Measurements from ENCODE around the gene EFHD2.
"Not testable (repeated sequence)": the region's sequence is repeated elsewhere in the genome, so short reads cannot be mapped to it uniquely, and the experiment has no call there.

The EFHD2 gene

DNA sequence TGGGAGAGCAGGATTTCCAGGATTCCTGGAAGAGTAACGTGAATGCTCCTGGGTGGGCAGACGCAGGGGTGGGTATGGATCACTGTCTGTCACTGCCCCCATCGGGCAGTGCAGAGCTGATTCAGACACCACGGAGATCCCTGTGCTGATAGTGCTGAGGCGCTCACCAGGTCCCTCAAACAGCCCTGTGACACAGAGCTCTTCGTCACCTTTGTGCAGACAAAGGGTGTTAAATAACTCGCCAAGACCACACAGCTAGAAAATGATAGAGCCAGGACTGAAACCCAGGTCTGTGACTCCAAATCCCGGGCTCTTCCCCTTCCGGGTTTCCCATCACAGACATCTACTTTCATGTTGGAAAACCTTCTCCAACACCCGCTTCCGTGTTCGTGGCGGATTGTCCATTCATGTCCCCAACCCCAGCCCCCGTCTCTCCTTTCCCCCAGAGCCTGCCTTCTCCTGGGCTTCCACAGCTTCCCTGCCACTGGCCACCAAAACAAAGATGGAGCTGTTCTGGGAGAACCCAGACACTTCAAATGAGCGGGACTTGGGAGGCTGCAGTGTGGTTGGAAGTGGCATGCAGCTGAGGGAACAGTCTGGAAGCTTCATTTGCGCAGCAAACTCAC, 2.6 kb downstream of the EFHD2 start:
- DNase-seq, result no peak

DNA sequence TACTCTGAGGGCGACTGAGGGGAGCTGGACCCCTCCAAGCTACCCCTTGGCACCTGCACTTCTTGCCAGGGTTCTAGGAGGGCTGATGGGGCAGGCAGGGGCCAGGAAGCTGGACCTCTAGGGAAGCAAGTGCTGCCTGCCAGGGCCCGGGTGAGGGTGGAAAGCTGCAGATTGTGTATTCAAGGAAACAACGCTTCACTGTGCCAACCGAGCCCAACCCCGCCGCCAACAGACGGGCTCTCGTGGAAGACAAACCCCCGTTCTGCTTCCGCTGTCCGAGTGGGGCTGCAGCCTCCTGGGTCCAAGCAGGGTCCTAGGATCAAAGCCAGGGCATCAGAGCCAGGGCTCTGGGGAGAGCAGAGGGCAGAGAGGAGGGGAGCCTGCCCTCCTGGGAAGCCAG, 3.2 kb downstream of the EFHD2 start:
- DNase-seq, result no peak

- DNase-seq, result no peak
Measured at GRCh38 chr1:15413563-15414444, 4.1 kb downstream of the EFHD2 start.

DNA sequence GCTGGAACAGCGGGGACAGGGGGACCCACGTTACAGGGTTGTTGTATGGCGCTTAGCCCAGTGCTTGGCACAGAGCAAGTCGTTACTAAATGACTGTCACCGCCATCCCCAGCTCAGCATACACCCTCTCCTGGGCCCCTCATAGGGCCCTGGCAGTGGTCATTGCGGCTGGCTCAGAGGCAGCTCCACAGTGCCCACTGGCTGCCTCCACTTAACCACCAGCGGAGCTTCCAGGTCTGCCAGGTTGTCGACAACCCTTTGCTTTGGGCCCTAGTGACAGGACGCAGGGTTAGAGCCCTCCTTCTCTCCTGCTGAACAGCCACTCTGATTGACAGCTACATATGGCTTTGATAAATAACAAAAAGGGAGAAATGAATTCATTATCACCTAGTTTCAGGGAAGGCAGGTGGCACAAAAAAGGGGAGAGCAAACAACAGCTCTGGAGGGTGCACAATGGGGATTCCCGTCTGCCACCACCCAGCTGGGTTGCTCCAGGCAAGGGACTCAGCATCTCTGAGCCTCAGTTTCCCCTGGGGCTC, 4.8 kb downstream of the EFHD2 start:
- no peak for DNase-seq

- peak in 1 of 4 experiments; percentile 20 for DNase-seq
Measured at GRCh38 chr1:15417059-15417934, 7.6 kb downstream of the EFHD2 start.

- no peak for DNase-seq
Measured at GRCh38 chr1:15418806-15419515, 9.3 kb downstream of the EFHD2 start.

DNA sequence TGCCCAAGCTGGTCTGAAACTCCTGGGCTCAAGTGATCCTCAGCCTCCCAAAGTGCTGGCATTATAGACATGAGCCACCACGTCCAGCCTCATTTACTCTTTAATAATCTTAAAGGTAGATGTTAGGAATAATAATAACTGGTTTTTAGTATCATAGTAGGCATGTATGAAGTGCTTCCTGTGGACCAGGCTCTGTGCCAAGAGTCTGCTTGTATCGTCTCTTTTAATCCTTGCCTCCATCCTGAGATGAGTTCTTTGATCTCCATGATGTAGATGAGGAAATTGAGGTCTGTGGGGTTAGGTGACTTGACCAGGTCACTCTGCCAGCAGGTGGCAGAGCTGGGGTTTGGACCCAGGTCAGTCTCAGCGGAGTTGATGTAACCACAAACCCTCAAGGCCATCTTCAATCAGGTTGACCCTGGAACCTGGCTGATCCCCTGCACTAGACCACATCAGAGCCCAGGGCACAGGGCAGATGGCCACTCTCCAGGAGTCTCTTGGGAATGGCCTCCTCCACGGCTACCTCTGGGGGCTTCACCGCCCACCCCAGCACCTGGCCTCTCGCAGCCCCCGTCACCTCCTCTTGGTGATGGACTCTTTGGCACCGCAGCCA, 11.3 kb downstream of the EFHD2 start:
- no peak for DNase-seq

GRCh38 chr1:15422871-15423270, 13.2 kb downstream of the EFHD2 start:
- no peak for DNase-seq

GRCh38 chr1:15423355-15424077, 13.8 kb downstream of the EFHD2 start:
- DNase-seq, result no peak

GRCh38 chr1:15424146-15424667, 14.5 kb downstream of the EFHD2 start:
- no peak for DNase-seq

- DNase-seq, result no peak
Measured at GRCh38 chr1:15424981-15425380, 15.3 kb downstream of the EFHD2 start.

DNA sequence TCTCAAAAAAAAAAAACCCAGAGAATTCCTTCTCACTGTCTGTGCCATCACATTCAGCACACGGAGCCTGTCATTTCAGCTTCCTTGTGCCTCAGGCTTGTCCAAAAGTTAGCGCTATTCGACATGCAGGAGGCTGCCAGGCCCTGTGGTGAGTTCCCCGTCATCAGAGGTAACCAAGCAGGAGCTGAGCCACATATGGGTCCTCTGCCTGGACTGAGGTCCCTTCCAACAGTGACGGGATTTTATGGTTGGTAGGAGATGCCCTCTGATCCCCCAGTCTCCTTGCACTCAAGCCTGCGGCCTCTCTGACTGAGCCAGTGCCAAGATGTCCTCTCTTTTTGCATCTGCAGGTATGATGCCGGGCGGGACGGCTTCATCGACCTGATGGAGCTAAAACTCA, 15.8 kb downstream of the EFHD2 start:
- DNase-seq, result no peak

DNA sequence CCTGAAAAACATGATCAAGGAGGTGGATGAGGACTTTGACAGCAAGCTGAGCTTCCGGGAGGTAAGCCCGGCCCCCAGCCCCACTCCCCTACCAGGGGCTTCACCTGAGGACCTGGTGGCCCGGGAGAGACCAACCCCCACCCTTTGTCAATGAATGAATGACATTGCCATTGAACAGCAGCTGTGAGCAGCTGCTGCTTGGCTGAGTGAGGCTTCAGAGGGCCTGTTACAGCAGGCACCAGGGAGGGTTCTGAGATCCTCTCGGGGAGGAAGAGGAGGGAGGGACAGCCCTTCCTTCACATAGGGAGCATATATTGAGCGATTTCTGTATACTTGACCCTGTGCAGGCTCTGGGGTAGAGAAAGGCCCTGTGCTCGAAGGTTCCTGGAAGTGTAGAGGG, 16.3 kb downstream of the EFHD2 start:
- DNase-seq, result no peak

DNA sequence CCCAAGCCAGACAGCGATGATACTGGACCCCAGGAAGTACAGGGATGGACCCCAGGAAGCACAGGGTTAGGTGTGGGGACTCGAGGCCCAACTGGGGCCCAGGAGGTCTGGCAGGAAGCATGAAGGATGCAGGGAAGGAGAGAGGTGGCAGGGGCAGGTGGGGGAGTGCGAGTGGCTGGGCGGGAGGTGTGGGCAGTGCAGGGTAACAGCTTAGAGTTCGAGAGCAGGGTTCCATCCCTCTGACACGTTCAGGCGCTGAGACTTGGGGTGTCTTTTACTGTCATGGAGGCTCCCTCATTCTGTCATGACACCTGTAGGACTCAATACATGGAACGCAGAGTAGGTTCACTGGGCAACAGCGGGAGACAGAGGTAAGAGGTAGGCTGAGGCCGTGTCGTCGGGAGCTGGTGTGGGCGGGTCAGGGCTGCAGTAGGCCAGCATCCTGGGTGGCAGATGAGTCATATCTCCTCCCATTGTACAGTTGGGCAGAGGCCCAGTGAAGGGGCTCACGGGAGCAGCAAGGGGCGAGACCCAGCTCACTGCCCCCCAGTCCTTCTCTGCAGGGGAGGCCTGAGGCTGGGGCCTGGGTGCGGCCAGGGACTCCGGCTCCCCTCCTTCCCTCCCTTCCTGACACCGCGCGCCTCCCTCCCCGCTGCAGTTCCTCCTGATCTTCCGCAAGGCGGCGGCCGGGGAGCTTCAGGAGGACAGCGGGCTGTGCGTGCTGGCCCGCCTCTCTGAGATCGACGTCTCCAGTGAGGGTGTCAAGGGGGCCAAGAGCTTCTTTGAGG, 17.0 kb downstream of the EFHD2 start:
- no peak for DNase-seq

DNA sequence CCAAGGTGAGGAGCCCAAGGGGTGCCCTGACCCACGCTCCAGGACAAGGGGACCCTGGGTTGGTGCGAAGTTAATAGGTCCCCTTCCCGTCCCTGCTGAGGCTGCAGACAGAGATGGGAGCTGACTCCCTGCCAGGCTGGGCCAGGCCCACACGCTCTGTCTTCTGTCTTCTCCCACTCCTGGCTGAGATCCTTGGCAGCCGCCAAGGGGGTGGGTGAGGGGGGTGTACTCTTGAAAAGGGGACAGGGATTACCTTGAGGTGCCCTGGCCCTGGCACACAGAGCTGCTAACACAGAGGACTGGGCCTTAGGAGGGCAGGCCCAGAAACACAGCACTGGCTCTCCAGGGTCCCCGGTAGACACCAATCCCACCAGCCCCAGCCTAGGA, 17.6 kb downstream of the EFHD2 start:
- DNase-seq, result no peak

DNA sequence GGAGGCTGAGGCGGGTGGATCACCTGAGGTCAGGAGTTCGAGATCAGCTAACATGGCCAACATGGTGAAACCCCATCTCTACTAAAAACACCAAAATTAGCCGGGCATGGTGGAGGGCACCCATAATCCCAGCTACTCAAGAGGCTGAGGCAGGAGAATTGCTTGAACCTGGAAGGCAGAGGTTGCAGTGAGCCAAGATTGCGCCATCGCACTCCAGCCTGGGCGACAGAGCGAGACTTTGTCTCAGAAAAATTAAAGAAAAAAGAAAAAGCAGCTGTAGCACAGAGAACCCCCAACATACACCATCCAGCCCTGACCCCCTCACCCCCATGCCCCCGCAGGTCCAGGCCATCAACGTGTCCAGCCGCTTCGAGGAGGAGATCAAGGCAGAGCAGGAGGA, 18.6 kb downstream of the EFHD2 start:
- DNase-seq, result not testable (repeated sequence)

- no peak for DNase-seq
Measured at GRCh38 chr1:15428815-15429435, 19.2 kb downstream of the EFHD2 start.

- DNase-seq, result no peak
Measured at GRCh38 chr1:15429701-15430149, 20.0 kb downstream of the EFHD2 start.

DNA sequence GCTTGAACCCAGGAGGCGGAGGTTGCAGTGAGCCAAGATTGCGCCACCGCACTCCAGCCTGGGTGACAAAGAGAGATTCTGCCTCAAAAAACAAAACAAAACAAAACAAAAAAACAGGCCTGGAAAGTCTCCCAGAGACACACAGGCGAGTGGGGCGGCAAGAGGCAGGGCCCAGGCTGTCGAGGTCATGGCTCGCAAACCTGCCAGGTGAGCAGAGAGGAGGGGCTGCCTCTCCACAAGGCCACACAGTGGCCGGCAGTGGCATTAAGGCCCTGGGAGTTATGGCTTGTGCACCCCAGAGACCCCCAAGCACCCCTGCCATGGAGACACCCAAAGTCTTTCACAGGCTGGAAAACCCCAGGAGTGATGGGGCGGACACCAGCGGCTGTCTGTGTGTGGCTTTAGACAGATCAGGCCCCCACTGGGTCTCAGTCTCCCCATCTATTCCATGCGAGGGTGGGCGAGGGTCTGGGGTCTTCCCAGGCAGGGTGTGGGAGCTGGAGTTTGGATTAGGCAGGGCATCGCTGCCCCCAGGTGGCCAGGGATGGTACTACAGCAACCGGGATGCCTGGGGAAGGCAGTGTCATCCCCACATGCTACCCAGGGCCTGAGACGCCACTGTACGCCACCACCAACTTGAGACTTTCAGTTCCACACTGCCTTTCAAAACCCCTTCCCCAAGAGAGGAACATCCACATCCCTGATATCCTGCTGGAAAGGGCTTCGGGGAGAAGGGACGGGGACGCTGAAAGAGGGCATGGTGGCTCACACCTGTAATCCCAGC, 21.3 kb downstream of the EFHD2 start:
- peak; percentile 47 to 76 (median 73) for DNase-seq
